ENCODE measurements around the gene HPN.
A peak's percentile ranks its signal among the peaks of the same experiment; 100 is the strongest.
"Not testable (repeated sequence)": the region's sequence is repeated elsewhere in the genome, so short reads cannot be mapped to it uniquely, and the experiment has no call there.

Gene HPN

DNA sequence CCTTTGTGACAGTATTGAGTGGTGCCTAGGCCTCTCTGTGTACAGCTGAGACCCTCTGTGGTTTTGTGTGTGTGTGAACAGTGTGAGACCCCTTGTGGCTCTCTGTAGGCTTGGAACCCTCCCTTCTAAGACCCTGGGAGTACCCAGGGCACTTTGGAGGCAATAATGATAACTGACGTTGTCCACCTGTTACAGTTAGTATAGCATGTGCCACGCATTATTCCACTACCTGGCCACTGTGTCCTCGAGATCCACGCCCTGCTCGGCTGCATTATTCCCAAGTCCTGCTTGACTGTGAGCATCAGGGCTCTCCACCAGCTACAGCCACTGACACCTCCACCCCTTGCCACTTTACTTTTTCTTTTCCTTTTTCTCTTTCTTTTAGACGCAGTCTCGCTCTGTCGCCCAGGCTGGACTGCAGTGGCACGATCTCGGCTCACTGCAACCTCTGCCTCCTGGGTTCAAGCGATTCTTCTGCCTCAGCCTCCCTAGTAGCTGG is 39.4 kb upstream of the HPN start:
- Histone ChIP-seq H3K27ac (ENCODE audit: insufficient read depth in 1 of 2, low read depth in 1 of 2, low read length in 2 of 2, poor library complexity in 1 of 2, severe bottlenecking in 2 of 2) (peak overlapping the region in 1 of 2 experiments; percentile 93), H3K36me3 (ENCODE audit: control insufficient read depth in 4 of 4, insufficient read depth in 4 of 4, low read length in 3 of 4) (peaks cover 3 to 40% (median 31%) of the 10 kb centered on the region in 4 experiments), H3K4me1 (ENCODE audit: control extremely low read depth in 1 of 4, control insufficient read depth in 4 of 4, insufficient read depth in 4 of 4, low read length in 3 of 4) (peaks cover 25 to 68% (median 63%) of the 10 kb centered on the region in 4 experiments), H3K9me3 (ENCODE audit: control extremely low read depth in 1 of 5, control insufficient read depth in 4 of 5, insufficient read depth in 2 of 5, low read depth in 1 of 5, low read length in 4 of 5) (no peaks in the 10 kb centered on the region), H3K27me3 (replicated peaks in 2 of 5; ENCODE audit: control insufficient read depth in 4 of 5, insufficient read depth in 5 of 5, low read length in 4 of 5) (no peaks in the 10 kb centered on the region), H3K4me3 (ENCODE audit: control insufficient read depth in 1 of 7, extremely low read depth in 1 of 7, insufficient read depth in 4 of 7, low read depth in 2 of 7, low read length in 6 of 7) (peak overlapping the region in 4 of 7 experiments; percentile 4 to 82 (median 62))
- WGBS (ENCODE audit: insufficient coverage): 94% methylated on average over 11 of the region's 11 CpGs
- no peak for DNase-seq
- POLR2A ChIA-PET: interaction anchor here (3.2 kb wide), 1 partner anchor 39 kb away, joined by 13 read pairs; the partner anchor contains the start of gene ZNF792
- CTCF ChIA-PET: interaction anchor here (1.0 to 2.1 kb wide), 8 partner anchors 11 to 40 kb away, joined by 3 to 7 read pairs (median 6); no protein-coding TSS in a partner anchor

DNA sequence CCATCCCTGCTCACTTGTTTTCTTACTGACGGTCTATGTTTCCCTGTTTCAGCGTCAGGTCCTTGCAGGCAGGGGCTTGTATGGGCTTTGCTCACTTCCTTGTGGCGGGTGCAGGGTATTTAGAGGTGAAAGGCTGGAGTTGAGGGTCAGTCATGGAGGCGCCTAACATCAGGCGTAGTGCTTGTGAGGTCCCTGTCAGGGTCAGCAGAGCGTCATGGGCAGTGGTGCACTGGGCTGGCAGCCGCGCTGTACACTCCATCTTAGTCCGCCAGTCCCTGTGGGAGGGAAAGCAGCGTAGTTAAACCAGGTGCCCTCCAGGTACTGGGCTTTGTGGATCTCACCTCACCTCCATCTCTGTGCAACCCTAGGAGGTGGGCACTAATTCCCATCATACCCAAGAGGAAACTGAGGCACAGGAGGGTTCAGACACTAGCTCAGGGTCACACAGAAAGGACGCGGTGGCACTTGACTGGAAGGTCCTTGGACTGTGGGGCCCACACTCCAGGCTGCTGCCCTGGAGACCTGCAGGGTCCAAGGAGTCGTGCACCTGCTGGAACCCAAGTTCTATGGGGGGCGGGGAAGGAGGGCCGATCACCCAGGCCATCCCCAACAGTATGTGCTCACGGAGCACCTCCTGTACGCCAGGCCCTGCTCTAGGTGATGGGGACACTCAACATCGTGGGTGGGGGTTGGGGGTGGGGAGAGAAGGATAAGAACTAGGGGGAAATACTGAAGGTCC is 36.8 kb upstream of the HPN start:
- CTCF ChIA-PET: interaction anchor here (1.6 to 11.0 kb wide), 3 partner anchors 7 to 32 kb away, joined by 7 to 249 read pairs (median 8); partner anchors contain the start of gene ZNF792
- Histone ChIP-seq H3K4me1 (ENCODE audit: control extremely low read depth in 1 of 4, control insufficient read depth in 4 of 4, insufficient read depth in 4 of 4, low read length in 3 of 4) (peaks cover 18 to 42% (median 38%) of the 10 kb centered on the region in 4 experiments), H3K36me3 (ENCODE audit: control insufficient read depth in 4 of 4, insufficient read depth in 4 of 4, low read length in 3 of 4) (peaks cover 6 to 51% (median 39%) of the 10 kb centered on the region in 4 experiments), H3K4me3 (ENCODE audit: control insufficient read depth in 1 of 7, extremely low read depth in 1 of 7, insufficient read depth in 4 of 7, low read depth in 2 of 7, low read length in 6 of 7) (no peak overlapping the region), H3K27me3 (replicated peaks in 2 of 5; ENCODE audit: control insufficient read depth in 4 of 5, insufficient read depth in 5 of 5, low read length in 4 of 5) (no peaks in the 10 kb centered on the region), H3K27ac (ENCODE audit: insufficient read depth in 1 of 2, low read depth in 1 of 2, low read length in 2 of 2, poor library complexity in 1 of 2, severe bottlenecking in 2 of 2) (peak overlapping the region in 1 of 2 experiments; percentile 30), H3K9me3 (ENCODE audit: control extremely low read depth in 1 of 5, control insufficient read depth in 4 of 5, insufficient read depth in 2 of 5, low read depth in 1 of 5, low read length in 4 of 5) (no peaks in the 10 kb centered on the region)
- POLR2A ChIA-PET: no interaction called here
- WGBS (ENCODE audit: insufficient coverage): 96% methylated on average over 9 of the region's 18 CpGs
- no peak for DNase-seq

DNA sequence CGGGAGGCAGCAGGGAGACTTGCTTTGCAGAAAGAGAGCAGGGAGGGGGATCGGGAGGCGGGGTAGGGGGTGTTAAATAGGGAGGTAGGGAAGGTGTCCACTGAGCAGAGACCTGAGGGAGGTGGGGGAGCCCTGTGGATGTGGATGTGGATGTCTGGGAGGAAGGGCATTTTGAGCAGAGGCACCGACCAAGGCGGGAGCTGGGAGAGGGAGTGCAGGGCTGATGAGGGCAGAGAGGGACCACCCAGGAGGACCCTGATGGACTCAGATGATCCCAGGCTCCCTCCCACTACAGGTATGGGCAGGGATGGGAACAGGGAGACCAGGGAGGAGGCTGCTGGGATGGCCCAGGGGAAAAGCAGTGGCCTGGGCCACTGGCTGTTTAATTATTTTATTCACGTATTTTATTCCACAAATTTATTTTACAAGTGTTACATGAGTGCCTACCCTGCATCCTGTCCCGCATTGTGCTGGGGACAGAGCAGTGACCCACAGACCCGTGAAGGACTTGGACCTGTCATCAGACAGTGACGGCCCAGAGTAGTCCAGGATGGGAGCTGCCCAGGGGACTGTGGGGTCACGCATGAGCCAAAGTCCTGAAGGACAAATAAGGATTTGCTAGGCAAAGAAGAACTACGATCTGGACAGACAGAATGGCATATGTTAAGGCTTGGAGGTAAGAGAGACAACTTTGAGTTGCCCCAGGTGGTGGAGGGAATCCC is 36.1 kb upstream of the HPN start:
- Histone ChIP-seq H3K27me3 (replicated peaks in 2 of 5; ENCODE audit: control insufficient read depth in 4 of 5, insufficient read depth in 5 of 5, low read length in 4 of 5) (no peaks in the 10 kb centered on the region), H3K4me3 (ENCODE audit: control insufficient read depth in 1 of 7, extremely low read depth in 1 of 7, insufficient read depth in 4 of 7, low read depth in 2 of 7, low read length in 6 of 7) (no peak overlapping the region), H3K4me1 (ENCODE audit: control extremely low read depth in 1 of 4, control insufficient read depth in 4 of 4, insufficient read depth in 4 of 4, low read length in 3 of 4) (peaks cover 18 to 41% (median 35%) of the 10 kb centered on the region in 4 experiments), H3K9me3 (ENCODE audit: control extremely low read depth in 1 of 5, control insufficient read depth in 4 of 5, insufficient read depth in 2 of 5, low read depth in 1 of 5, low read length in 4 of 5) (no peaks in the 10 kb centered on the region), H3K36me3 (ENCODE audit: control insufficient read depth in 4 of 4, insufficient read depth in 4 of 4, low read length in 3 of 4) (peaks cover 10 to 58% (median 47%) of the 10 kb centered on the region in 4 experiments), H3K27ac (ENCODE audit: insufficient read depth in 1 of 2, low read depth in 1 of 2, low read length in 2 of 2, poor library complexity in 1 of 2, severe bottlenecking in 2 of 2) (no peak overlapping the region)
- no peak for DNase-seq
- ChIA-PET POLR2A (no interaction called here), CTCF (interaction anchor here (1.0 to 11.0 kb wide), 3 partner anchors 23 to 31 kb away, joined by 3 to 249 read pairs (median 3); partner anchors contain the start of gene ZNF792)
- WGBS (ENCODE audit: insufficient coverage): 95% methylated on average over 10 of the region's 11 CpGs

DNA sequence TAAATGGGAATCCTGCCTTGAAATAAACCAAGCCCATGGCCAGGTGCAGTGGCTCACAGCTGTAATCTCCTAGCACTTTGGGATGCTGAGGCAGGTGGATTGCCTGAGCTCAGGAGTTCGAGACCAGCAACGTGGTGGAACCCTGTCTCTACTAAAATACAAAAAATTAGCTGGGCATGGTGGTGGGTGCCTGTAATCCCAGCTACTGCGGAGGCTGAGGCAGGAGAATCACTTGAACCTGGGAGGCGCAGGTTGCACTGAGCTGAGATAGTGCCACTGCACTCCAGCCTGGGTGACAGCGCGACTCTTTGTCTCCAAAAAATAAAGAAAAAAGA is 35.5 kb upstream of the HPN start:
- H3K4me3 ChIP-seq (ENCODE audit: control insufficient read depth in 1 of 7, extremely low read depth in 1 of 7, insufficient read depth in 4 of 7, low read depth in 2 of 7, low read length in 6 of 7); POLR2A ChIA-PET; H3K27ac ChIP-seq (ENCODE audit: insufficient read depth in 1 of 2, low read depth in 1 of 2, low read length in 2 of 2, poor library complexity in 1 of 2, severe bottlenecking in 2 of 2); H3K27me3 ChIP-seq (replicated peaks in 2 of 5; ENCODE audit: control insufficient read depth in 4 of 5, insufficient read depth in 5 of 5, low read length in 4 of 5); DNase-seq; H3K9me3 ChIP-seq (ENCODE audit: control extremely low read depth in 1 of 5, control insufficient read depth in 4 of 5, insufficient read depth in 2 of 5, low read depth in 1 of 5, low read length in 4 of 5): not testable (repeated sequence)
- H3K4me1 ChIP-seq (ENCODE audit: control extremely low read depth in 1 of 4, control insufficient read depth in 4 of 4, insufficient read depth in 4 of 4, low read length in 3 of 4): peaks cover 18 to 40% (median 33%) of the 10 kb centered on the region in 4 experiments
- CTCF ChIA-PET: interaction anchor here (1.0 to 11.0 kb wide), 3 partner anchors 22 to 31 kb away, joined by 3 to 249 read pairs (median 3); partner anchors contain the start of gene ZNF792
- WGBS (ENCODE audit: insufficient coverage): 100% methylated on average over 6 of the region's 6 CpGs
- peaks cover 13 to 62% (median 52%) of the 10 kb centered on the region in 4 experiments for H3K36me3 ChIP-seq (ENCODE audit: control insufficient read depth in 4 of 4, insufficient read depth in 4 of 4, low read length in 3 of 4)

DNA sequence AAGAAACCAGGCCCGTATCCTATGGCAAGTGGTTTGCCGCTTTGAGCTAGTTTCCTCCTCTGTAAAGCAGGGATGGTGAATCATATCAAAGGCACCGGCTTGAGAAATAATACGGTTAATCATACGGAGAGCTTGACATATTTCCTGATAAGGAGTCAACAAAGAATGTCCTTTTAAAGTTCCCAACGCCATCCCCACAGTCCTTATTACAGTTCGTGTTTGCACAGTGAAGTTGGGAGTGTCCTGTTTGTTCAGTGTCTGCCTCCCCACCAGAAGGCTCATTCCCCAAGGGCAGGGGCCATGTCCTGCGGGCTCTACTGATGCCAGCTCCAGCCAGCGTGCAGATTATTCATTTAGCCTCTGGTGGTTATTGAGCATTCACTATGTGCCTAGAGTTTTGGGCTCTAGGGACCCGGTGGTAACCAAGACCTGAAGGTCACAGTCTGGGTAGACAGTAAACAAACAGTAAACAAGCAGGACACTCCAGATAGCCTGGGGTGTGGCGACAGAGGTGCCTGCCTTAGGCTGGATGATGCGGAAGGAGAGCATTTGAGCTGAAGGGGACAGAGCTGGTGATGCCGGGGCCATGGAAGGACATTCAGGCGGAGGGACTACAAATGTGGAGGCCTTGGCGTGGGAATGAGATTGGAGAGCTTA is 35.1 kb upstream of the HPN start:
- no peak overlapping the region for H3K27ac ChIP-seq (ENCODE audit: insufficient read depth in 1 of 2, low read depth in 1 of 2, low read length in 2 of 2, poor library complexity in 1 of 2, severe bottlenecking in 2 of 2)
- ChIA-PET POLR2A (interaction anchor here (1.0 kb wide), 1 partner anchor 33 kb away, joined by 4 read pairs; no protein-coding TSS in a partner anchor), CTCF (interaction anchor here (1.0 to 11.0 kb wide), 3 partner anchors 22 to 32 kb away, joined by 3 to 249 read pairs (median 3); partner anchors contain the start of gene ZNF792)
- H3K36me3 ChIP-seq (ENCODE audit: control insufficient read depth in 4 of 4, insufficient read depth in 4 of 4, low read length in 3 of 4): peaks cover 13 to 67% (median 54%) of the 10 kb centered on the region in 4 experiments
- no peak for DNase-seq
- peaks cover 13 to 35% (median 28%) of the 10 kb centered on the region in 4 experiments for H3K4me1 ChIP-seq (ENCODE audit: control extremely low read depth in 1 of 4, control insufficient read depth in 4 of 4, insufficient read depth in 4 of 4, low read length in 3 of 4)
- H3K9me3 ChIP-seq (ENCODE audit: control extremely low read depth in 1 of 5, control insufficient read depth in 4 of 5, insufficient read depth in 2 of 5, low read depth in 1 of 5, low read length in 4 of 5): no peaks in the 10 kb centered on the region
- no peak overlapping the region for H3K4me3 ChIP-seq (ENCODE audit: control insufficient read depth in 1 of 7, extremely low read depth in 1 of 7, insufficient read depth in 4 of 7, low read depth in 2 of 7, low read length in 6 of 7)
- H3K27me3 ChIP-seq (replicated peaks in 2 of 5; ENCODE audit: control insufficient read depth in 4 of 5, insufficient read depth in 5 of 5, low read length in 4 of 5): no peaks in the 10 kb centered on the region
- WGBS (ENCODE audit: insufficient coverage): 98% methylated on average over 14 of the region's 15 CpGs

DNA sequence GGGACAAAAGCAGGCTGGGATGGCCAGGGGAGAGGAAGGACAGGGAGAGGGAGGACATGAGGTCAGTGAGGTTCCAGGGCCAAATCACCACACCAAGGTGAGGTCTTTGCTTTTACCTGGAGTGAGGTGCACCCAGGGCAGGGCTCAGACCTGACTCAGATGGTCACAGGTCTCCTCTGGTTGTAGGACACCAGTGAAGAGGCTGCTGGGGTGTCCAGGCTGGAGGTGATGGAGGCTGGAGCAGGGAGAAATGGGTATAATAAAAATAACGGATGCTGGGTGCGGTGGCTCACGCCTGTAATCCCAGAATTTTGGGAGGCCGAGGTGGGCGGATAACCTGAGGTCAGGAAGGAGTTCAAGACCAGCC is 34.5 kb upstream of the HPN start:
- WGBS (ENCODE audit: insufficient coverage): 100% methylated on average over 5 of the region's 5 CpGs
- H3K36me3 ChIP-seq (ENCODE audit: control insufficient read depth in 4 of 4, insufficient read depth in 4 of 4, low read length in 3 of 4): peaks cover 14 to 69% (median 58%) of the 10 kb centered on the region in 4 experiments

More for the DNA sequence above, 34.5 kb upstream of the HPN start:
- no peak overlapping the region for H3K27ac ChIP-seq (ENCODE audit: insufficient read depth in 1 of 2, low read depth in 1 of 2, low read length in 2 of 2, poor library complexity in 1 of 2, severe bottlenecking in 2 of 2)
- no peaks in the 10 kb centered on the region for H3K27me3 ChIP-seq (replicated peaks in 2 of 5; ENCODE audit: control insufficient read depth in 4 of 5, insufficient read depth in 5 of 5, low read length in 4 of 5)
- ChIA-PET POLR2A (interaction anchor here (1.0 kb wide), 1 partner anchor 34 kb away, joined by 4 read pairs; no protein-coding TSS in a partner anchor), CTCF (interaction anchor here (11.0 kb wide), 1 partner anchor 32 kb away, joined by 249 read pairs; the partner anchor contains the start of gene ZNF792)
- no peaks in the 10 kb centered on the region for H3K9me3 ChIP-seq (ENCODE audit: control extremely low read depth in 1 of 5, control insufficient read depth in 4 of 5, insufficient read depth in 2 of 5, low read depth in 1 of 5, low read length in 4 of 5)
- no peak for DNase-seq
- no peak overlapping the region for H3K4me3 ChIP-seq (ENCODE audit: control insufficient read depth in 1 of 7, extremely low read depth in 1 of 7, insufficient read depth in 4 of 7, low read depth in 2 of 7, low read length in 6 of 7)
- peaks cover 10 to 30% (median 23%) of the 10 kb centered on the region in 4 experiments for H3K4me1 ChIP-seq (ENCODE audit: control extremely low read depth in 1 of 4, control insufficient read depth in 4 of 4, insufficient read depth in 4 of 4, low read length in 3 of 4)
